Liver (tissue), 3 donors: ENCODE measurements around the gene ICAM1.

ENCODE experiments used
- EGR1 ChIP-seq, 2 donors: IDR thresholded peaks; 2 replicates each; pipeline ENCODE4 v1.6.1; 2016 to 2018; ENCODE audit warnings: antibody characterized with exemption in 2 of 2, low read depth in 2 of 2
- TF ChIP-seq, protein P1 (sequence below): fragments of 150-350 bp; IDR thresholded peaks from 2 replicates; pipeline ENCODE4 v1.5.1; 2017; ENCODE audit warnings: improper control_type of control experiment, low read depth, low read length; ENCODE audit not compliant: missing input control
- donor health status: healthy.
- donor health status: healthy.

DNA sequence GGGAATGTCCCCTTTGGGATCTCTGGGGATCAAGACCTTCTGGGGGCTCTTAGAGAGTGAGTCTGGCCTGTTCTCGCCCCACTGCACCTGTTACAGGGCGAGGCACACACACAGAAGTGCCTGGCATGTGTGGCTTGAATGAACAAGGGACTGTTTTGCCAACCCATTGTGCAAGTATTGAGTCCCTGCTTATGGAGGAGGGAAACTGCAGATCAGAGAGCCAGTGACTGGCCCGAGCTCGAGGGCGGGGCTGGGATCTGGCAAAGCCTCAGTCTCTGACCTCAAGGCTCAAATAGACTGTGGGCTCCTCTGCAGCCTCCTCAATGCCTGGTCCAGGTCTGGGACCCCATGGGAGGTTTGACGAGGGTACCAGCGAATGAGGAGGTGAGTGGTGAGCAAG is 56.9 kb downstream of the ICAM1 start:
- no peak for TF ChIP-seq EGR1 (IDR thresholded peaks at IDR 0.05; ENCODE audit: low read depth in 2 of 2)
- TF ChIP-seq, protein P1, sequence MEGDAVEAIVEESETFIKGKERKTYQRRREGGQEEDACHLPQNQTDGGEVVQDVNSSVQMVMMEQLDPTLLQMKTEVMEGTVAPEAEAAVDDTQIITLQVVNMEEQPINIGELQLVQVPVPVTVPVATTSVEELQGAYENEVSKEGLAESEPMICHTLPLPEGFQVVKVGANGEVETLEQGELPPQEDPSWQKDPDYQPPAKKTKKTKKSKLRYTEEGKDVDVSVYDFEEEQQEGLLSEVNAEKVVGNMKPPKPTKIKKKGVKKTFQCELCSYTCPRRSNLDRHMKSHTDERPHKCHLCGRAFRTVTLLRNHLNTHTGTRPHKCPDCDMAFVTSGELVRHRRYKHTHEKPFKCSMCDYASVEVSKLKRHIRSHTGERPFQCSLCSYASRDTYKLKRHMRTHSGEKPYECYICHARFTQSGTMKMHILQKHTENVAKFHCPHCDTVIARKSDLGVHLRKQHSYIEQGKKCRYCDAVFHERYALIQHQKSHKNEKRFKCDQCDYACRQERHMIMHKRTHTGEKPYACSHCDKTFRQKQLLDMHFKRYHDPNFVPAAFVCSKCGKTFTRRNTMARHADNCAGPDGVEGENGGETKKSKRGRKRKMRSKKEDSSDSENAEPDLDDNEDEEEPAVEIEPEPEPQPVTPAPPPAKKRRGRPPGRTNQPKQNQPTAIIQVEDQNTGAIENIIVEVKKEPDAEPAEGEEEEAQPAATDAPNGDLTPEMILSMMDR, result no peak
